ENCODE results near the gene SLC38A10.

SLC38A10 gene

DNA sequence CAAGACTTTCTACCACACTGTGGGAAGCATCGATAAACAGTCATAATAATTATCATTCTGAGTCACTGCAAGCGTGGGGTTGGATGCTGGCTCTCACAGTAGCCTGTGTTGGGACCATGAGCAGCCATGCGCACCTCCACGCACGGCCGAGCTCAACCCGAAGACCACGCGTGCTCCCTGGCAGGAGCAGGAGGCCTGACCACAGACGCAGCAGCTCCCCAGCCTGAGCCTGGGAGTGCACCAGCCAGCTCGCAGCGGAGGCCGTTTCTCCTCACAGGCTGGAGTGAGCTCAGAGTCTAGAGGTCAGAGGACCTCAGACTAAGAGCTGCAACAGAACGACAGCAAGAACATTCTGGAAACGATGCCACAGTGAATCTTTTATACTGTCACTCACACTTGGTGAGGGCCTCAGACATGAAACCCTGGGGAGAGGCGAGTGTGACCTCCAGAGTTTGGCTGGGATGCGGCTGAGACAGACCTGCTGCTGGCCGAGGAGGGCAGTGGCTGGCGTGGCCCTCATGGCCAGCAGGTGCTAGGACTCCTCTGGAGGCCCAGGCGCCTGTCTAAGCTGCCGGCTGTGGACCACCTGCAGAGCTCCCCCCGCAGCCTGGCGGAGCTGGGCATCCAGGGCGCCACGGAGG is 50.0 kb downstream of the SLC38A10 start:
- in situ Hi-C loops (cut with HindIII; ENCODE audit: low sequenced_read_pairs) = no loop called here

DNA sequence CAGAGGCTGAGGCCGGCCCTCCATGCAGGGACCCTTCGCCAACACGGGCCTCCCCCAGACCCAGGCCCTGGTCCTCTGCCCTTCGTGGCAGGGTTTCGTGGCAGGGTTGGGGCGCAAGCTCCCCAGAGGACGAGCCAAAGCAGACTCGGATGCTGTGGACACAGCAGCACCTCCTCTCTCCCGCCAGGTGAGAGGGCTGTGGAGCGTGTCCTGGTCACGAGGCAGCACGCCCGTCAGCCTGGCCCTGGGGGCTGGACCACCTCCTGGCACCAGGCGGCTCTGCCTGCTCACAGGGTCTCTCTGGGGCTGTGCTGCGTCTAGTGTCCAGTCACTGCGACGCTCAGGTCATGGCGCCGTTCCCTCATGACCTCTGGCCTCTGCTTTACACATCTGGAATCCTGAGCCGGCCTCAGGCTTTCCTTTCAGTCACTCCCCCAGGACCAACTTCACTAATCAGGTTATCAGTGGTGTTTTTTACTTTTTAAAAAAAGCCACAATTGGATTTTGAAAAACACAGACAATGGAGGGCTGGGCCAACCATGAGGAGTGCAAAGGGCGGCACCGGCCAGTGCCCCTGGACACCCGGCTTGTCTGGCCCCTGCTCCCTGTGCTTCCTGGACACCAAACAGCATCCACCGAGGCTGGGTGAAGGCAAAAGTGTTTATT is 50.6 kb downstream of the SLC38A10 start:
- in situ Hi-C loops (cut with HindIII; ENCODE audit: low sequenced_read_pairs) = no loop called here

DNA sequence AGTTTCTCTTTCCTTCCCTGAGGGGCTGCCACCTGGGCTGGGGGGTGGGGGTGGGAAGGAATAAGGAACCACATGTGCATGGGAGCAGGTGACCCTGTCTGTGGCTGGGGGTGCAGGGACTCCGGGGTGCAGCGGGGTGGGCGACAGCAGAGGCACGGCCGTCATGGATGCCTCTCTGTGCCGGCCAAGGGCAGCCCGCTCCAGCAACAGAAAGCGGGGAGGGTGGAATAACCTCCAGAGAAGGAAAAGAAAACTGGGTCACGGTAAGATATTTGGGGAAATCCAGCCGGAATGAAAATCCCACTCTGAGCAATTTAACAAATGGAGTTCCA is 51.8 kb downstream of the SLC38A10 start:
- in situ Hi-C loops (cut with HindIII; ENCODE audit: low sequenced_read_pairs) = no loop called here

- in situ Hi-C loops (cut with HindIII; ENCODE audit: low sequenced_read_pairs) = no loop called here
These were observed 52.4 kb downstream of the SLC38A10 start for GRCh38 chr17:81242421-81243332.

DNA sequence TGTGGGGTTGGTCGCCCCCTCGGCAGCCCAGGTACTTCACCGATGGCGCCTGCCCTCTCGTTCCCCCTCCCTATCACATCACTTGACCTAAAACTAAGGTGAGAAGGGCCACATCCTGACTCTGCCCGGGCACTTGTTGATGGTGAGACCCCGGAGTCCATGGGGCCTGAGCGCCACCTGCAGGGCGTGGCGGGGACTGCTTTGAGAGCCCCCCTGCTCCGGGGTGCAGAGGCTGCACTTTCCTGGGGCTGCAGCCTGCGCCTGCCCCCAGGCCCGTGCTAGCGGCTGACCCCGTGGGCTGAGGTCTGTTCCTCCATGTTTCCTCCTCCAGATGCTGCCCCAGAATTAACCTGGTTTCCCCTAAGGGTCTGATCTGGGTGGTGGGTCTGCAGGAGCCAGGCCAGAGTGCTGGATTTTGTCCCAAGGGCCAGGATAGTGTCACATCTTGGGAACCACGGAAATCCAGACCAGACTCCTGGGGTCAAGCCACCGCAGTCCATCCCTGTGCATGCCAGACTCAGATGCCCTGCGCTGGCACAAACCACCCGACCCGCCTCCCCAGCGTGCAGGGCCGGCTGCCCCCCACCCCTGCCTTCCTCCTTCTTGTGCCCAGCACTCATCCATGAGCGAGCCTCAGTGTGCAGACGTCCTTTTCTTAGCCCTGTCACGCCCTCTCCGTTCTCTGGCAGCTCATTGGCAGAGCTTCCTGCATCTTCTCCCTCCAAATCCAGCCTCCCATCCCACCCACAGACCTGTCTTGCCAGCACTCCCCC is 53.3 kb downstream of the SLC38A10 start:
- in situ Hi-C loops (cut with HindIII; ENCODE audit: low sequenced_read_pairs) = no loop called here

- in situ Hi-C loops (cut with HindIII; ENCODE audit: low sequenced_read_pairs) = no loop called here
These were observed 53.9 kb downstream of the SLC38A10 start for GRCh38 chr17:81241203-81241602.

- in situ Hi-C loops (cut with HindIII; ENCODE audit: low sequenced_read_pairs) = no loop called here
These were observed 54.3 kb downstream of the SLC38A10 start for GRCh38 chr17:81240761-81241160.

- in situ Hi-C loops (cut with HindIII; ENCODE audit: low sequenced_read_pairs) = no loop called here
These were observed 55.2 kb downstream of the SLC38A10 start for GRCh38 chr17:81239714-81240555.

DNA sequence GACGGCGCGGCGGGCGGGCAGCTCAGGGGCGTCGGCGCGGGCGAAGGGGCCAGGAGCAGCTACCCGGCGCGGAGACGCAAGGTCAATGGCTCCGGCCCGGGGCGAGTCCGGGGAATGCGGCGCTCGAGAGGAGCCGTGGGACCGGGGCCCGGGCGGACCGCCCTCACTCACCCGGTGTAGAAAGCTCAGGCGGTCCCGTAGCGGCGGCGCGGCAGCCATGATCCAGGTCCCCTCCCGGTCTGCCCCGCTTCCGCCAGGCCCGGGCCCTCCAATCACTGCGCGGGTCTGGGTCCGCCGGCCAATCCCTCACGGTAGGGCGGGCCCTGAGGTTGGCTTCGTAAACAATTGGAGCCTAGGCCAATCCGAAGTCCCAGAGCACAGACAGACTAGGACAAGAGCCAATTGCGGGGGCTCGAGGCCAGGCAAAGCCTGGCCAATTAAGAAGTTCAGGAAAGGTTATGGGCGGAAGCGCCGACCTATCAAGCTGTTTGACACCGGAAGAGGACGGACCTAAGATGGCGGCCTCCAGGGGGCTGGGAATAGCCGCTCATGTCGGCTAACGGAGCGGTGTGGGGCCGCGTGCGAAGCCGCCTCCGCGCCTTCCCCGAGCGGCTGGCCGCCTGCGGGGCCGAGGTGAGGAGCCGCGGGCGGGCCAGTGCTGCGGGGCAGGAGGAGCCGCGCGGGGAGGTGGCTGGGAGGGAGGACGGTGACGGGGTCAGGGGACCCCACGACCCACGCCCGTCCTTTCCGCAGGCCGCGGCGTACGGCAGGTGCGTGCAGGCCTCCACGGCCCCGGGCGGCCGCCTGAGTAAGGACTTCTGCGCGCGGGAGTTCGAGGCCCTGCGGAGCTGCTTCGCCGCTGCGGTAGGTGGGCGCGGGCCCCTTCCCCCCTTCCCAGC is 56.0 kb downstream of the SLC38A10 start, which contains the start of the genes NDUFAF8 and TEPSIN:
TSS of gene NDUFAF8 (plus strand) at position 504 of the 899 bp plus-strand sequence. CDS start at position 550, 46 bp downstream.
TSS of gene TEPSIN (minus strand) at position 241 of the 899 bp plus-strand sequence. CDS start at position 219, 22 bp downstream.
- in situ Hi-C loops (cut with HindIII; ENCODE audit: low sequenced_read_pairs) = no loop called here

DNA sequence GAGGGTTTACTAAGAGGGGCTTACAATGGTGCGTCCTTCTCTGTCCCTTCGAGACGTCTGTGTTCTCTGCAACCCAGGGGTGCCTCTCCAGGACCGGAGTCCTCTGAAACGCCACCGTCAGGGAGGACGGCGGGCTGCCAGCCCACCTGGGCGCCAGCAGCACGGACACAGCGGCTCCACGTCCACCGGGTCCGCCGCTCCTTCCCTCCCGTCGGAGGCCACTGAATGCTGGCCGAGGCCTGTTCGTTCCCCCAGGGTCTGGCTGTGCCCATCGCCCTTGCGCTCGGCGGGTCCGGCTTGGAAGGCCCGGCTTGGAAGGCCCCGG is 56.7 kb downstream of the SLC38A10 start:
- in situ Hi-C loops (cut with HindIII; ENCODE audit: low sequenced_read_pairs) = no loop called here

GRCh38 chr17:81237591-81238489 is 57.3 kb downstream of the SLC38A10 start:
- in situ Hi-C loops (cut with HindIII; ENCODE audit: low sequenced_read_pairs) = no loop called here

- in situ Hi-C loops (cut with HindIII; ENCODE audit: low sequenced_read_pairs) = no loop called here
These were observed 58.3 kb downstream of the SLC38A10 start for GRCh38 chr17:81236784-81237183.

DNA sequence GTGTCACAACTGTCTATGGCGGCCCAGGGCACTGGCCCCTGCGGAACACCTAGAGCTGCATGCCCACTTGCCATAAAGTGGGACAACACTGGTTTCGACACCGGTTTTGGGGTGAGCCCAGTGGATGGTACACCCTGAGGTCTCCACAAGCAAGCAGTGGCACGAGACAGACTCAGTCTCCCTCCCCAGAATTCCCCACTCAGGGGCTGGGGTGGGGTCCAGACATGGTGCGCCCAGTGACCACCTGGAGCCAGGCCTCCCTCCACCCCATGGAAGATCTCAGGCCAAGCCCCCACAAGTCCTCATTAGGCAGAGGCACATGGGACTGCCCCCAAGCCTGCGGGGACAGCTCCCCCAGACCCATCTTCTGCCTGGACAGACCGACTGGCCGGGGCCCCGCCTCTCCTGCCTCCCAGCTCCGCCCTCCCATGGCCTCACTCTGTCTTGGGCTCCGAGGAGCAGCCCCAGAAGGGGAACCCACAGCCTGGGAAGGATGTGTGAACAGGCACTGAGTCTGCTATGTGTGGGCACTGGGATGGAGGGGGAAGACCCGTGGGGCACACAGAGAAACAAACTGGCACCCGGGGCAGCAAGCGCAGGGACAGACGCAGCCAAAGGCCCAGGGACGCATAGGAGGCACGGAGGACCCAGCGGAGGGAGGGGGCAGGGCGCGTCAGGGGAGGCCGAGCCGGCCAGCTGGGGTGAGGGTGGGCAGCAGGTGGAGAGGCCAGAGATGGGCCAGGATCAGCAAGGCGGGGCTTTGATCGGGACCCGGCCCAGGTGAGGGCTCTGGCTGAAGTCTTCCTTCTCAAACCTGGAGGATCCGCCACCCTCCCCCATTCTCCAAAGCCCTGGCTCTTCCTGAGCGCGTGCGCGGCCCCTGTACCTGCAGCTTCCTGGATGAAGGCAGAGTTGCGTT is 59.0 kb downstream of the SLC38A10 start:
- in situ Hi-C loops (cut with HindIII; ENCODE audit: low sequenced_read_pairs) = no loop called here

DNA sequence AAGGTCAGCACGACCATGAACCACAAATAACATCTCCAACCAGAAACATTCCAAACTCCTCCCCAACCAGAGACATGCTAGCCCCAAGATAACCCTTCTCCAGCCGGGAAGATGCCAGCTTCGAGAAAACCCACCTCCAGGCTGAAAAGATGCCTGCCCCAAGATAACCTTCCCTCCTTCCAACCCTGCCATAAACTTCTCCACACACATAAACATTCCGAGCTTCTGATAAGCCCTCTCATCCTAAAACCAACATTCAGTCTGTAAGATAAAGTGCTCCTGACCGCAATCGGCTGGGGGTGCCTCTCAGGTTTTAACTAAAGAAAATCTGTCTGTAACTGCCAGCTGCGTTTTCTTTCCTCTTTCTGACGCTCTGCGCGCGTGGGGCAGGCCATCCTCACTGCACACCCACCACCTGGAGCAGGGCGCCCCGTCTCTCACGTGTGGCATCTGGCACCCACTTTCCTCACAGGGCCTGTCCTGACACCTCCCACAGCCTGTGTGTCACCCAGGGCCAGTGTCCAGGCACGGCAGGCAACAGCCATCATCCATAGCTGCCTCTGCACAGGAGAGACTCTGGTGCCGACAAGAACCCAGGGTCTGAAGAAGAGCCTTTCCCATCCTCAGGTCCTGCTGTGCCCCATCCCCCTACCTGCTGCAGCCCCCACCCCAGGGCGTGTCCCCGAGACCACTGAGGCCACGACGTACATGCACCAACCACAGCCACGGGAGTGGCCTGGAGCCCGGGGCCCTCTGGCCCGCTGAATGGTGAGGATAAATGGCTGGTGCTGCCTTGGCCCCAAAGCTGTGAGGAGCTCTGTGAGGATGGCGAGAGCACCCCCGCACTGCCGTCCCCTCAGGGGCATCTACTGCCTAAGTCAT is 59.9 kb downstream of the SLC38A10 start:
- in situ Hi-C loops (cut with HindIII; ENCODE audit: low sequenced_read_pairs) = no loop called here

DNA sequence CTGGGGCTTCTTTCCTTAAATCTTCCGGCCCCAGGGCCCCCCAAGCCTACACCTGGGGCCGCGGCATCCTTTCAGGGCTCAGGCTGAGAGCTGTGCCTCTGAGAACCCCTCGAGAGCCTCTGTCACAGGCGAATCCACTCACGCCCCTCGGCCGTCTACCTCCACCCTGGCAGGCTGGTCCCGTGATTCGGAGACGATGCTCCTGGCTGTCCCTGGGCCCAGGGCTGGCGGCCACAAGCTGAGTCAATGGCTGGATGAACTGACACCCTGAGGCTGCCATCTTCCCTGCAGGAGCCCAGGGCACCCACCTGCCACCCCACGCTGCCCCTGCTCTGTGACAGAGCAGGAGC is 60.6 kb downstream of the SLC38A10 start:
- in situ Hi-C loops (cut with HindIII; ENCODE audit: low sequenced_read_pairs) = no loop called here
